ENCODE measurements around the gene LRPAP1.

LRPAP1 gene

DNA sequence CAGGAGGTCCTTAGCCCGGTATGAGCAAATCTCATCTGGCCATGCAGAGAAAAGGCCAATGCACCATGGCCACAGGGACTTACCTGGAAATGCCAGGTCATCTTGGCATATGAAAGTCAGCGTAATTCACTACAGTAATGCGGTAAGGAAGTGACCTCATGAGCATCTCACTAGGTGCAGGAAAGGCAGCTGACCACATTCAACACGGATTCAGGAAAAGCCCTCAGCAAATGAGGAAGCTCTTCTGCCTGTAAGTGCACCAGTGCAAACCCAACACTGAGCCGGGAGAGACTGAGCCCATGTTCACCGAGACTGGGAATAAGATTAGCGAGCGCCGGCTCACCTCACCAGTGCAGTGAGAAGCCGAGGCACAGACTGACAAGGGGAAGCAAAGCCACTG lies 23.7 kb downstream of the LRPAP1 start:
- TF ChIP-seq, protein P1, sequence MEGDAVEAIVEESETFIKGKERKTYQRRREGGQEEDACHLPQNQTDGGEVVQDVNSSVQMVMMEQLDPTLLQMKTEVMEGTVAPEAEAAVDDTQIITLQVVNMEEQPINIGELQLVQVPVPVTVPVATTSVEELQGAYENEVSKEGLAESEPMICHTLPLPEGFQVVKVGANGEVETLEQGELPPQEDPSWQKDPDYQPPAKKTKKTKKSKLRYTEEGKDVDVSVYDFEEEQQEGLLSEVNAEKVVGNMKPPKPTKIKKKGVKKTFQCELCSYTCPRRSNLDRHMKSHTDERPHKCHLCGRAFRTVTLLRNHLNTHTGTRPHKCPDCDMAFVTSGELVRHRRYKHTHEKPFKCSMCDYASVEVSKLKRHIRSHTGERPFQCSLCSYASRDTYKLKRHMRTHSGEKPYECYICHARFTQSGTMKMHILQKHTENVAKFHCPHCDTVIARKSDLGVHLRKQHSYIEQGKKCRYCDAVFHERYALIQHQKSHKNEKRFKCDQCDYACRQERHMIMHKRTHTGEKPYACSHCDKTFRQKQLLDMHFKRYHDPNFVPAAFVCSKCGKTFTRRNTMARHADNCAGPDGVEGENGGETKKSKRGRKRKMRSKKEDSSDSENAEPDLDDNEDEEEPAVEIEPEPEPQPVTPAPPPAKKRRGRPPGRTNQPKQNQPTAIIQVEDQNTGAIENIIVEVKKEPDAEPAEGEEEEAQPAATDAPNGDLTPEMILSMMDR (IDR thresholded peaks at IDR 0.05; ENCODE audit: low read length) = no peak
- TF ChIP-seq EZH2 (IDR thresholded peaks at IDR 0.05; ENCODE audit: borderline replicate concordance, low read length) = no peak
- Histone ChIP-seq H3K36me3 (ENCODE audit: insufficient read depth, low read length) (peaks cover 6% of the 10 kb centered on the region), H3K79me2 (ENCODE audit: insufficient read depth, low read length) (no peaks in the 10 kb centered on the region), H4K20me1 (ENCODE audit: insufficient read depth, low read length) (no peaks in the 10 kb centered on the region), H3K4me1 (ENCODE audit: insufficient read depth, low read length, severe bottlenecking) (no peaks in the 10 kb centered on the region), H3K27me3 (ENCODE audit: insufficient read depth, low read length) (no peaks in the 10 kb centered on the region), H3K9me2 (ENCODE audit: low read depth, low read length) (no peaks in the 10 kb centered on the region), H3K9ac (ENCODE audit: low read length) (no peak overlapping the region), H2AFZ (ENCODE audit: low read length) (no peak overlapping the region), H3K4me3 (ENCODE audit: low read depth, low read length, poor library complexity, severe bottlenecking) (no peak overlapping the region), H3F3A (ENCODE audit: insufficient read depth, low read length) (no peaks in the 10 kb centered on the region), H3K4me2 (ENCODE audit: low read length) (no peak overlapping the region), H3K27ac (ENCODE audit: low read depth, low read length, poor library complexity, severe bottlenecking) (no peak overlapping the region), H3K9me3 (ENCODE audit: low read length) (no peaks in the 10 kb centered on the region)

DNA sequence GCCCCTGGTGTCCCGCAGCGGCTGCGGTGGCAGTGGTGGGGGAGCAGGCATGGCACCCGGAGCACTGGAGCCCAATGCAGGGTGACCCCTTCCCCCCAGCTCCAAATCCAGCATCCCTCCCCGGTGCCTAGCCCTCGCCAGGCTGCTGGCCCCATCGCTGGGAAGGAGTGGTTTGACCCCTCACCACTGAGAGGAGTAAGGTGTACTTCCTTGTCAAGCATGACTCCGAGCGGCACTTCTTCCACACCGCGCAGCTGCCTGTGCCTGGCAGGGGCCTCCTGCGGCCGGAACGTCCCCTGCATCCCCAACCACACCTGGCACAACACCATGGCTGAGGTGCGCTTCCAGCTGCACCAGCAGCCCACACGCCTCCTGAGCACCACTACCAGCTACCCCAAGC lies 27.0 kb downstream of the LRPAP1 start:
- Histone ChIP-seq H3K79me2 (ENCODE audit: insufficient read depth, low read length) (no peaks in the 10 kb centered on the region), H3K9me2 (ENCODE audit: low read depth, low read length) (no peaks in the 10 kb centered on the region), H3F3A (ENCODE audit: insufficient read depth, low read length) (no peaks in the 10 kb centered on the region), H3K4me3 (ENCODE audit: low read depth, low read length, poor library complexity, severe bottlenecking) (no peak overlapping the region), H3K4me2 (ENCODE audit: low read length) (no peak overlapping the region), H2AFZ (ENCODE audit: low read length) (no peak overlapping the region), H3K9me3 (ENCODE audit: low read length) (no peaks in the 10 kb centered on the region), H3K9ac (ENCODE audit: low read length) (no peak overlapping the region), H3K36me3 (ENCODE audit: insufficient read depth, low read length) (peaks cover 6% of the 10 kb centered on the region), H3K27me3 (ENCODE audit: insufficient read depth, low read length) (no peaks in the 10 kb centered on the region), H4K20me1 (ENCODE audit: insufficient read depth, low read length) (no peaks in the 10 kb centered on the region), H3K27ac (ENCODE audit: low read depth, low read length, poor library complexity, severe bottlenecking) (no peak overlapping the region), H3K4me1 (ENCODE audit: insufficient read depth, low read length, severe bottlenecking) (no peaks in the 10 kb centered on the region)
- TF ChIP-seq, protein P1 (IDR thresholded peaks at IDR 0.05; ENCODE audit: low read length) = no peak
- no peak for TF ChIP-seq EZH2 (IDR thresholded peaks at IDR 0.05; ENCODE audit: borderline replicate concordance, low read length)

DNA sequence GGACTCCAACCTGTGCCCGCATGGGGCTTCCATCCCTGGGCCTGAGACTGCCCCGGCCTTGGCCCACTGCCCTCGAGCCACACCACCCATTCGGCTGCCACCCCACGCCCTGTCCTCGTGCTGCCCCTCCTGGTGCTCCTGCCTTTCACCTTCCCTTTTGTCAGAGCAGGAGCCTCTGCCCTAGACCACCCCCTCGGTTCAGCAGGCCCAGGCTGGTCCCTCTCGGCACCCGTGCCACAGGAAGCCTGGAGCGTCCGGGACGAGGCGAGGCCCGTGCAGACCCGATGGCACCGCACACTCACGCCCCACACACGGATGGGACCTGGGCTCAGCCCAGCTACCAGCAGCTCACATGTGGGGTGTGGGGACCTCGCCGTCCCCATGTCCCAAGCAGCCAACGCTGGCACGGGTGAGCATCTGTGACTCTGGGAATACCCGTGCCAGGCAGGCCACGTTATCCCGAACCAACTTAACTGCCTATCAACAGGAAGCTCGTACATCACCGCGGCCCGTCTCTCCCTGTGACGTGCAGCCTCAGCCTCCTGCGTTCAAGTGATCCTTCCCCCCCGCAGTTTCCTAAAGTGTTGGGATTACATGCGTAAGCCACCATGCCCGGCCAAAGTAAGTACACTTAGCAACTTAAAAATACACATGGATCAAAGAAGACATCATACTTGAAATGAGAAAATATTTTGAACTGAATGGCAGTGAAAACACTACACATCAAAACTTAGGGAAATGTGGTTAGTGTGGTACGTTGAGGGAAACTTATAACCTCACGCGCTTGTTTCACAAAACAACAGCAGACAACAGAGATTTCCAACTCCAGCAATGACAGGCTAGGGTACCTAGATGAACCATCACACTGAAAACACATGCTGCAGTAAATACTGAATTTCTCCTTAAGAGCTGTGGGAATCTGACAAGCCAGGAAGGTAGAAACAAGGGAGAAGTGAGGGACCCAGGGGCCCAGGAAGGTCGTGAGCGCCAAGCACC lies 29.0 kb downstream of the LRPAP1 start:
- Histone ChIP-seq H3K9me3 (ENCODE audit: low read length) (no peaks in the 10 kb centered on the region), H3K27me3 (ENCODE audit: insufficient read depth, low read length) (no peaks in the 10 kb centered on the region), H3K27ac (ENCODE audit: low read depth, low read length, poor library complexity, severe bottlenecking) (no peak overlapping the region), H4K20me1 (ENCODE audit: insufficient read depth, low read length) (no peaks in the 10 kb centered on the region), H3K4me3 (ENCODE audit: low read depth, low read length, poor library complexity, severe bottlenecking) (no peak overlapping the region), H3K79me2 (ENCODE audit: insufficient read depth, low read length) (no peaks in the 10 kb centered on the region), H3F3A (ENCODE audit: insufficient read depth, low read length) (no peaks in the 10 kb centered on the region), H3K36me3 (ENCODE audit: insufficient read depth, low read length) (no peaks in the 10 kb centered on the region; the same call in 1 of the 2 replicates), H3K4me2 (ENCODE audit: low read length) (no peak overlapping the region), H3K9me2 (ENCODE audit: low read depth, low read length) (no peaks in the 10 kb centered on the region), H3K9ac (ENCODE audit: low read length) (no peak overlapping the region), H2AFZ (ENCODE audit: low read length) (no peak overlapping the region), H3K4me1 (ENCODE audit: insufficient read depth, low read length, severe bottlenecking) (no peaks in the 10 kb centered on the region)
- TF ChIP-seq, protein P1 (IDR thresholded peaks at IDR 0.05; ENCODE audit: low read length) = no peak
- no peak for TF ChIP-seq EZH2 (IDR thresholded peaks at IDR 0.05; ENCODE audit: borderline replicate concordance, low read length)

All from OCI-LY1 (cell line).